Measurements from ENCODE around the gene PLCH1.

The PLCH1 gene

GRCh38 chr3:155661760-155662159 lies 83.1 kb downstream of the PLCH1 start:
- DNase-seq (ENCODE audit: low spot score), result no peak
- in situ Hi-C loops (cut with MboI; ENCODE audit: low pct_unique_long_range_greater_than_20kb, low sequenced_read_pairs, unreplicated experiment), result no loop called here
- no peak for TF ChIP-seq CTCF (IDR thresholded peaks at IDR 0.05; ENCODE audit: extremely low read depth, insufficient read depth, missing control alignments)

- no peak for TF ChIP-seq CTCF (IDR thresholded peaks at IDR 0.05; ENCODE audit: extremely low read depth, insufficient read depth, missing control alignments)
- in situ Hi-C loops (cut with MboI; ENCODE audit: low pct_unique_long_range_greater_than_20kb, low sequenced_read_pairs, unreplicated experiment), result no loop called here
- DNase-seq (ENCODE audit: low spot score), result no peak
These were observed 83.8 kb downstream of the PLCH1 start for GRCh38 chr3:155661042-155661441.

GRCh38 chr3:155658671-155659261 lies 86.1 kb downstream of the PLCH1 start:
- in situ Hi-C loops (cut with MboI; ENCODE audit: low pct_unique_long_range_greater_than_20kb, low sequenced_read_pairs, unreplicated experiment), result no loop called here
- no peak for TF ChIP-seq CTCF (IDR thresholded peaks at IDR 0.05; ENCODE audit: extremely low read depth, insufficient read depth, missing control alignments)
- no peak for DNase-seq (ENCODE audit: low spot score)

GRCh38 chr3:155658006-155658405 lies 86.9 kb downstream of the PLCH1 start:
- no peak for TF ChIP-seq CTCF (IDR thresholded peaks at IDR 0.05; ENCODE audit: extremely low read depth, insufficient read depth, missing control alignments)
- no peak for DNase-seq (ENCODE audit: low spot score)
- in situ Hi-C loops (cut with MboI; ENCODE audit: low pct_unique_long_range_greater_than_20kb, low sequenced_read_pairs, unreplicated experiment), result no loop called here

GRCh38 chr3:155657161-155657560 lies 87.7 kb downstream of the PLCH1 start:
- in situ Hi-C loops (cut with MboI; ENCODE audit: low pct_unique_long_range_greater_than_20kb, low sequenced_read_pairs, unreplicated experiment), result no loop called here
- DNase-seq (ENCODE audit: low spot score), result no peak
- no peak for TF ChIP-seq CTCF (IDR thresholded peaks at IDR 0.05; ENCODE audit: extremely low read depth, insufficient read depth, missing control alignments)

- no peak for TF ChIP-seq CTCF (IDR thresholded peaks at IDR 0.05; ENCODE audit: extremely low read depth, insufficient read depth, missing control alignments)
- no peak for DNase-seq (ENCODE audit: low spot score)
- in situ Hi-C loops (cut with MboI; ENCODE audit: low pct_unique_long_range_greater_than_20kb, low sequenced_read_pairs, unreplicated experiment), result no loop called here
These were observed 88.4 kb downstream of the PLCH1 start for GRCh38 chr3:155656466-155656865.

Measured in GM13977 (cell line).